Activated CD4-positive, alpha-beta memory T cell treated with anti-CD3 and anti-CD28 coated beads, Interleukin-2, amount 10 ng/mL, durations not matched to agents 7 days and 5 days (primary cell): ENCODE results near the gene IFIH1. TPM values are rescaled to one million over a fixed set of nuclear protein-coding genes. Genes with fewer than 3 reads are reported as not detected.
A peak's percentile ranks its signal among the peaks of the same experiment; 100 is the strongest.

Experiments
- CTCF ChIA-PET: fragments of 350-600 bp; sonication (Branson Sonifier 250); formaldehyde crosslinking; loops from one replicate; lab custom pipeline; 2021; ENCODE audit warnings: antibody characterized with exemption, inconsistent platforms; lab: Charles Lee
- POLR2A ChIA-PET: fragments of 350-600 bp; sonication (Branson Sonifier 250); formaldehyde crosslinking; loops from one replicate; lab custom pipeline; 2021; ENCODE audit warnings: antibody characterized with exemption; lab: Charles Lee
- DNase-seq: peaks from one replicate; pipeline ENCODE4 v3.0.0-alpha.2; 2020
- H3K27ac Mint-ChIP-seq: one replicate; pipeline ENCODE4 v1.8.0; 2021; ENCODE audit warnings: mild to moderate bottlenecking, mixed read lengths
- H3K27me3 Mint-ChIP-seq: one replicate; pipeline ENCODE4 v1.8.0; 2021; ENCODE audit warnings: mixed read lengths
- H3K36me3 Mint-ChIP-seq: one replicate; pipeline ENCODE4 v1.8.0; 2021; ENCODE audit warnings: low read depth, mixed read lengths
- H3K4me1 Mint-ChIP-seq: one replicate; pipeline ENCODE4 v1.8.0; 2021; ENCODE audit warnings: mixed read lengths
- H3K4me3 Mint-ChIP-seq: one replicate; pipeline ENCODE4 v1.8.0; 2021; ENCODE audit warnings: mild to moderate bottlenecking, mixed read lengths
- H3K9me3 Mint-ChIP-seq: one replicate; pipeline ENCODE4 v1.8.0; 2021; ENCODE audit warnings: mixed read lengths
- total RNA-seq, 2 experiments: library from RNA; stranded (reverse); gene quantifications; one replicate each; pipeline ENCODE4 v1.2.3, GENCODE V29; 2021

The IFIH1 gene
- 10 to 100 TPM; 63.9 to 66.9 TPM for total RNA-seq

GRCh38 chr2:162318328-162319180 lies at the start of gene IFIH1:
Gene IFIH1, minus strand, starts transcription at chr2:162318684. Its CDS starts 377 bp downstream, at chr2:162318307.
- no peaks in the 10 kb centered on the region for H3K9me3 Mint-ChIP-seq
- H3K4me1 Mint-ChIP-seq, result peaks cover 57% of the 10 kb centered on the region
- H3K36me3 Mint-ChIP-seq, result peaks cover 39% of the 10 kb centered on the region
- peak within 1 kb of the TSS; percentile 89 for H3K4me3 Mint-ChIP-seq
- CTCF ChIA-PET, result interaction anchor here (0.8 to 3.9 kb wide), 12 partner anchors 10 to 372 kb away, joined by 3 to 41 read pairs (median 6); partner anchors contain the start of gene GCA
- POLR2A ChIA-PET, result interaction anchor here (0.9 to 3.2 kb wide), 21 partner anchors 10 to 1182 kb away, joined by 3 to 22 read pairs (median 5); partner anchors contain the start of genes DPP4 and GCA
- peak; percentile 82 for DNase-seq
- no peaks in the 10 kb centered on the region for H3K27me3 Mint-ChIP-seq
- H3K27ac Mint-ChIP-seq, result peak within 1 kb of the TSS; percentile 94

- Mint-ChIP-seq H3K4me3 (no peak overlapping the region), H3K9me3 (no peaks in the 10 kb centered on the region), H3K36me3 (no peaks in the 10 kb centered on the region), H3K4me1 (no peaks in the 10 kb centered on the region), H3K27ac (no peak overlapping the region), H3K27me3 (no peaks in the 10 kb centered on the region)
- CTCF ChIA-PET, result no interaction called here
- DNase-seq, result no peak
- POLR2A ChIA-PET, result no interaction called here
Observed at GRCh38 chr2:162365392-162365791, 46.9 kb upstream of the IFIH1 start.

DNA sequence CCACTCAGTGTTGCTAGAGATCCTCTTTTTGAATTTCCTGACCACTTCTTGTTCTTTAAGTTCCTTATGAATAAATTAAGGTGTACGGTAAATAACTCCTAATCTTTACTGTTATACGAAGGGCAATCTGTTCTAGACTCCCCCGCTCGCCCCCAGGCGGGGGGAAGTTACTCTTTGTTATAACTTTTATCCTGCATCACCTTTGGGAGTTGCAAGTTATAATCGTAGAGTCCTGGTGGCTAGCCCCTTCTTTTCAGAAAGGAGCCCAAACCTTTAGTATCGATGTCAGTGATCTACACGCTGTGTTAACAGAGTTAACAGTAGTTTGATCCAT lies 26.1 kb upstream of the IFIH1 start:
- Mint-ChIP-seq H3K4me3 (peak overlapping the region; percentile 86), H3K27ac (peak overlapping the region; percentile 41), H3K4me1 (peaks cover 14% of the 10 kb centered on the region), H3K9me3 (no peaks in the 10 kb centered on the region), H3K36me3 (no peaks in the 10 kb centered on the region), H3K27me3 (peaks cover 3% of the 10 kb centered on the region)
- POLR2A ChIA-PET, result interaction anchor here (2.7 kb wide), 1 partner anchor 25 kb away, joined by 18 read pairs; the partner anchor contains the start of gene IFIH1
- no peak for DNase-seq
- CTCF ChIA-PET, result interaction anchor here (1.7 kb wide), 2 partner anchors 26 to 46 kb away, joined by 3 to 9 read pairs; partner anchors contain the start of gene IFIH1

DNA sequence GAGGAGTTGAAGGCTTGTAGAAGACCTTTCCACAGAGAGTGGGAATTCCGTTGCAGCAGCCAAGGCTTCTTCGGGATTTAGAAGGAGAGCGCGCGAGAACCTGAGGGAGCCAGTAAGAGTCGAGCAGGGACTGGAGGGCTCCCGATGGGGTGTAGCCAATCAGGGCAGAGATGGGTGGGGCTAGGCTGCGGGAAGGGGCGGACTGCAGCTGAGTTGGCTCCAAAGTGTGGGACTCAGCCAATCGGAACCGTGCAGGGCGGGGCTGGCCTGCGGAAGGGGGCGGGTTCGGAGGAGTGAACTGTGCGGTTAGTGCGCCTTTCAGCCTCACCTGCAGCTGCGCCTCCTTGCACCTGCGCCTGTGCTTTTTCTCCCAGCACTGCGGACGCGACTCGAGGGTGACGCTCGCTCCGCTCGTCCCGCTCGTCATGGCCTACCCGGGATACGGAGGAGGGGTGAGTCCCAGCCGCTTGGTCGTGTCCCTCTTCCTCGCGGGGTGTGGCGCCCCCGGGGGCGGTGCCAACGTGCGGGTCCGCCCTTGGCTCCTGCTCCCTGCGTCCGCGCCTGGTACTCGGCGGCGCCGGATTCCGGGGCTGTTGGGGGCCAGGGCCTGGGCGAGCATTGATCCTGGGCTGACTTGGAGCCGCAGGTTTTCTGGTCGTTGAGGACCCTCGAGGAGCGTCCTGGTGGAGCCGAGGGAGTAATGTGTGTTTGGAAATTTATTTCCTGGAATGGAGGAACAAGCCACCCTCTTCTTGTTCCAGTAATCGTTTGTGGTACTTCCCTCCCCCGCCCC lies 25.5 kb upstream of the IFIH1 start, which contains the start of gene GCA:
Gene GCA (plus strand): TSS at position 309 of the 793 bp plus-strand sequence. CDS start 117 bp downstream, at position 426.
- H3K4me1 Mint-ChIP-seq, result peaks cover 14% of the 10 kb centered on the region
- ChIA-PET CTCF (interaction anchor here (0.7 to 2.0 kb wide), 4 partner anchors 10 to 46 kb away, joined by 3 to 9 read pairs (median 6); partner anchors contain the start of gene IFIH1), POLR2A (interaction anchor here (1.1 to 2.7 kb wide), 2 partner anchors 9 to 25 kb away, joined by 6 to 18 read pairs; partner anchors contain the start of gene IFIH1)
- no peaks in the 10 kb centered on the region for H3K36me3 Mint-ChIP-seq
- no peaks in the 10 kb centered on the region for H3K9me3 Mint-ChIP-seq
- H3K27ac Mint-ChIP-seq, result peak within 1 kb of the TSS; percentile 55
- peak; percentile 98 for DNase-seq
- peak within 1 kb of the TSS; percentile 86 for H3K4me3 Mint-ChIP-seq
- peaks cover 3% of the 10 kb centered on the region for H3K27me3 Mint-ChIP-seq

- Mint-ChIP-seq H3K27ac (peak overlapping the region; percentile 55), H3K36me3 (no peaks in the 10 kb centered on the region), H3K27me3 (peaks cover 3% of the 10 kb centered on the region), H3K4me3 (peak overlapping the region; percentile 86), H3K9me3 (no peaks in the 10 kb centered on the region), H3K4me1 (peaks cover 14% of the 10 kb centered on the region)
- POLR2A ChIA-PET, result interaction anchor here (0.8 to 2.7 kb wide), 3 partner anchors 9 to 27 kb away, joined by 4 to 18 read pairs (median 6); partner anchors contain the start of gene IFIH1
- CTCF ChIA-PET, result interaction anchor here (0.7 to 2.0 kb wide), 4 partner anchors 9 to 45 kb away, joined by 3 to 9 read pairs (median 6); partner anchors contain the start of gene IFIH1
- DNase-seq, result no peak
Observed at GRCh38 chr2:162343492-162343823, 25.0 kb upstream of the IFIH1 start.

GRCh38 chr2:162342841-162343240 lies 24.4 kb upstream of the IFIH1 start:
- Mint-ChIP-seq H3K27ac (no peak overlapping the region), H3K9me3 (no peaks in the 10 kb centered on the region), H3K27me3 (peaks cover 3% of the 10 kb centered on the region), H3K4me3 (no peak overlapping the region), H3K36me3 (no peaks in the 10 kb centered on the region), H3K4me1 (peaks cover 14% of the 10 kb centered on the region)
- DNase-seq, result no peak
- ChIA-PET CTCF (interaction anchor here (0.9 to 2.0 kb wide), 4 partner anchors 8 to 45 kb away, joined by 3 to 9 read pairs (median 6); partner anchors contain the start of gene IFIH1), POLR2A (interaction anchor here (0.8 to 2.7 kb wide), 3 partner anchors 8 to 27 kb away, joined by 4 to 18 read pairs (median 6); partner anchors contain the start of gene IFIH1)

GRCh38 chr2:162342321-162342720 lies 23.8 kb upstream of the IFIH1 start:
- POLR2A ChIA-PET, result interaction anchor here (2.7 kb wide), 1 partner anchor 23 kb away, joined by 18 read pairs; the partner anchor contains the start of gene IFIH1
- no peaks in the 10 kb centered on the region for H3K36me3 Mint-ChIP-seq
- peaks cover 3% of the 10 kb centered on the region for H3K27me3 Mint-ChIP-seq
- H3K4me1 Mint-ChIP-seq, result peaks cover 14% of the 10 kb centered on the region
- no peak overlapping the region for H3K4me3 Mint-ChIP-seq
- no peak for DNase-seq
- H3K27ac Mint-ChIP-seq, result no peak overlapping the region
- H3K9me3 Mint-ChIP-seq, result no peaks in the 10 kb centered on the region
- CTCF ChIA-PET, result interaction anchor here (0.9 to 2.0 kb wide), 2 partner anchors 8 to 39 kb away, joined by 3 to 9 read pairs; no protein-coding TSS in a partner anchor

DNA sequence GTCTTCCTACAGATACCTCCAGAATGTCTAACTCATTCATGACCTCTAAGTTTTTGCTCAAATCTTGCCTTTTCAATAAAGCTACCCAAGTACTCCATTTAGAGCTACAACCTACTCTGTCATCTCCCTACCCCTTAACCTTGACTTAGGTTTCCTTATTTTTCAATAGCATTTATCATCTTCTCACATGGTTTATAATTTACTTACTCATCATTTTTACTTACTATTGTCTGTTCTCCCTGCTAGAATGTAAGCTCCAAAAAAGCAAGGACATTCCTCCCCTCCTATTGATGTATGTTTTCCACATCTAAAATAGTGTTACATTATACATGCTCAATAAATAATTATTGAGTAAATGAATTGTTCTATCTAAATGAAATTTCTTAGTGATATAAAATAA lies 22.3 kb upstream of the IFIH1 start:
- Mint-ChIP-seq H3K27ac (no peak overlapping the region), H3K4me1 (peaks cover 14% of the 10 kb centered on the region), H3K4me3 (no peak overlapping the region), H3K9me3 (no peaks in the 10 kb centered on the region), H3K36me3 (no peaks in the 10 kb centered on the region), H3K27me3 (peaks cover 3% of the 10 kb centered on the region)
- ChIA-PET POLR2A (interaction anchor here (1.2 kb wide), 1 partner anchor 22 kb away, joined by 5 read pairs; the partner anchor contains the start of gene IFIH1), CTCF (interaction anchor here (0.6 kb wide), 1 partner anchor 120 kb away, joined by 3 read pairs; no protein-coding TSS in a partner anchor)
- DNase-seq, result no peak

DNA sequence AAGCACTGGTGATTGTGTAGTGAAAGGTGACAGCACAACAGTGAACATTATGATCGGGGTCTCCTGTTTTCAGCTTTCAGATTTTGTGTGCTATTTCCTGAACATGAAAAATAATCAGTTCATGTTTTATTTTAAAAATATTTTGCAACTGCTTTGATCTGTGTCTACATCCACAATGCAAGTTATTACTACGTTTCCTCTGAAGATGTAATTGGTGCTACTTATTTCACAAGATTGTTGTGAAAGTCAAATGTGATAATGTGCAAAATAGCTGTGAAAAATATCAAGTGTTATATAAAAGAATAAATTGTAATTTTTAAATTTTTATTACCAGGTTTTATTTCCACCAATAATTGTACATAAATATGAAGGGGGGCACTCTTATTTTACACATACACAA lies 19.4 kb upstream of the IFIH1 start:
- Mint-ChIP-seq H3K27ac (no peak overlapping the region), H3K36me3 (no peaks in the 10 kb centered on the region), H3K9me3 (no peaks in the 10 kb centered on the region), H3K4me3 (no peak overlapping the region), H3K4me1 (no peaks in the 10 kb centered on the region), H3K27me3 (no peaks in the 10 kb centered on the region)
- CTCF ChIA-PET, result interaction anchor here (1.2 to 2.1 kb wide), 3 partner anchors 18 to 184 kb away, joined by 3 to 11 read pairs (median 4); partner anchors contain the start of gene IFIH1
- POLR2A ChIA-PET, result no interaction called here
- DNase-seq, result no peak

- no peak overlapping the region for H3K4me3 Mint-ChIP-seq
- no peaks in the 10 kb centered on the region for H3K9me3 Mint-ChIP-seq
- no peaks in the 10 kb centered on the region for H3K36me3 Mint-ChIP-seq
- DNase-seq, result no peak
- CTCF ChIA-PET, result interaction anchor here (0.5 to 3.3 kb wide), 15 partner anchors 9 to 1943 kb away, joined by 3 to 29 read pairs (median 3); partner anchors contain the start of genes GCA and IFIH1
- H3K4me1 Mint-ChIP-seq, result peaks cover under 1% of the 10 kb centered on the region
- H3K27ac Mint-ChIP-seq, result no peak overlapping the region
- POLR2A ChIA-PET, result interaction anchor here (2.0 to 2.2 kb wide), 2 partner anchors 10 to 15 kb away, joined by 6 to 8 read pairs; partner anchors contain the start of genes GCA and IFIH1
- no peaks in the 10 kb centered on the region for H3K27me3 Mint-ChIP-seq
Observed at GRCh38 chr2:162333968-162334367, 15.5 kb upstream of the IFIH1 start.

DNA sequence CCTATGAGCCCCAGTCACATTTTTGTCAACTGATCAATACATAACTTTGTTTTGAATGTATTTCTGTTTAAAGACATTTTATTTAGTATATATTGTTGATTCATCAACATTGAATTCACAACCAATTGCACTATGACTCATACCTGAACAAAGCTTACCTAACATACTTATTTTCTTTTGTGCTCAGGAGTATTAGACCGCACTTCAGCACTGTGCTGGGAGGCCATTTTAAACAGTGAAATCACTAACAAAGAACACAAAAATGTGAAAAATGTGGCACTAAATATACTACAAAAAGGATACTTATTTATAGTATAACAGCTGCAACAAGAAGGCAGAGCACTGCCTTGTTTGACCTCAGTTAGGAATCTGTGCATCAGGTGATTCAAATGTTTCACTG lies 12.4 kb upstream of the IFIH1 start:
- Mint-ChIP-seq H3K27me3 (no peaks in the 10 kb centered on the region), H3K9me3 (no peaks in the 10 kb centered on the region), H3K4me1 (peaks cover 5% of the 10 kb centered on the region), H3K27ac (no peak overlapping the region), H3K4me3 (no peak overlapping the region), H3K36me3 (peaks cover 4% of the 10 kb centered on the region)
- ChIA-PET CTCF (no interaction called here), POLR2A (interaction anchor here (1.3 kb wide), 1 partner anchor 12 kb away, joined by 4 read pairs; no protein-coding TSS in a partner anchor)
- DNase-seq, result no peak
